ENCODE results near the gene AP2B1. TPM values are rescaled to one million over a fixed set of nuclear protein-coding genes. Genes with fewer than 3 reads are reported as not detected.

The AP2B1 gene
- total RNA-seq, 6 experiments from 2014 or later: 33.8 to 62.7 (median 40.8) TPM

DNA sequence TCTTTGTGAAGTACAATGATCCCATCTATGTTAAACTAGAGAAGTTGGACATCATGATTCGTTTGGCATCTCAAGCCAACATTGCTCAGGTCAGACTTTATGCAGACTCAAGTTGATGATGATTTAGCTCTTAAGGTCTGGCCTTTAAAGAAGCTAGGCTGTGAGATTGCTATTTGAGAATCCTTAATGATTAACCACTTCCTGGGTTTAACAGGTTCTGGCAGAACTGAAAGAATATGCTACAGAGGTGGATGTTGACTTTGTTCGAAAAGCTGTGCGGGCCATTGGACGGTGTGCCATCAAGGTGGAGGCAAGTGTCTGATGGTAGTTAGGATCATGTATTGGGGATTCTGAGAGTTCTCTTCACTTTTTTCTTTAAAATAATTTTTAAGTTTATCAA, 40.3 kb downstream of the AP2B1 start:
- TF ChIP-seq, protein P1, sequence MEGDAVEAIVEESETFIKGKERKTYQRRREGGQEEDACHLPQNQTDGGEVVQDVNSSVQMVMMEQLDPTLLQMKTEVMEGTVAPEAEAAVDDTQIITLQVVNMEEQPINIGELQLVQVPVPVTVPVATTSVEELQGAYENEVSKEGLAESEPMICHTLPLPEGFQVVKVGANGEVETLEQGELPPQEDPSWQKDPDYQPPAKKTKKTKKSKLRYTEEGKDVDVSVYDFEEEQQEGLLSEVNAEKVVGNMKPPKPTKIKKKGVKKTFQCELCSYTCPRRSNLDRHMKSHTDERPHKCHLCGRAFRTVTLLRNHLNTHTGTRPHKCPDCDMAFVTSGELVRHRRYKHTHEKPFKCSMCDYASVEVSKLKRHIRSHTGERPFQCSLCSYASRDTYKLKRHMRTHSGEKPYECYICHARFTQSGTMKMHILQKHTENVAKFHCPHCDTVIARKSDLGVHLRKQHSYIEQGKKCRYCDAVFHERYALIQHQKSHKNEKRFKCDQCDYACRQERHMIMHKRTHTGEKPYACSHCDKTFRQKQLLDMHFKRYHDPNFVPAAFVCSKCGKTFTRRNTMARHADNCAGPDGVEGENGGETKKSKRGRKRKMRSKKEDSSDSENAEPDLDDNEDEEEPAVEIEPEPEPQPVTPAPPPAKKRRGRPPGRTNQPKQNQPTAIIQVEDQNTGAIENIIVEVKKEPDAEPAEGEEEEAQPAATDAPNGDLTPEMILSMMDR (IDR thresholded peaks at IDR 0.05): no peak
- TF ChIP-seq POLR2A (IDR thresholded peaks at IDR 0.05): no peak
- H3K4me1 ChIP-seq: peaks cover 0 to 13% (median 0%) of the 10 kb centered on the region in 4 donors
- 66% methylated on average over 4 of the region's 4 CpGs for whole genome bisulfite sequencing (ENCODE audit: insufficient coverage, low coverage, low lambda C conversion rate, missing lambda C conversion rate)
- peak; percentile 51 to 79 (median 70) for ATAC-seq
- intact Hi-C loops (cut with DNase I): no loop called here
- H3K36me3 ChIP-seq: peaks cover 4 to 45% (median 6%) of the 10 kb centered on the region in 4 donors
- no peak overlapping the region for H3K27ac ChIP-seq
- H3K4me3 ChIP-seq: no peak overlapping the region
- H3K9me3 ChIP-seq: no peaks in the 10 kb centered on the region
- H3K27me3 ChIP-seq: no peaks in the 10 kb centered on the region
- no peak for DNase-seq

DNA sequence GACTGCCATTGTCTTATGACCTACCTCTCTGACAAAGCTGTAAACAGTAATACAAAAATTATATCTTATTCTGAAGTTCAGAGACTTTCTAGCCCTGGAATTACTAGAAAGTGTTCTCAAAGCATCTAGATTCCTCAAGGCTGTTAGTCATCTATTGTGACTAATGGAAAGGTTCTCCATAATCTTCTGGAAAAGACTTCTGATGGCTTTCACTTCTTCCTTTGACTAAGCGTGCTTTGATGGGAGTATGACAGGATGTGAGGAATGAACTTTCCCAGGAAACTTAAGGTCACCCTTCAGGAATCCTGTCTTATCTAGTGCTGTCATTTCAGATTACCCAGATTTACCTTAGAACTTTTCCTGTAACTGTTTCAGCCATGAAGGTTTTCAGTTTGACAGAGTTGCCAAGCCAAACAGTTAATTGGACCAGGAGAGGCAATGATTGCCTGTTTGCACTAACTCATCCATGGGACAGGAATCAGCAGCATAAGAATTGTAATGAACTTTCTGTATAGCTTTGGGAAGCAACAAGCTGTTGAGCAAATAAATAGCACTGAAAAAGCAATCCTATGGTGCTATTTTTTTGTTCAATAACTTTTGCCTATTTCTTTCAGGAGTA, 43.5 kb downstream of the AP2B1 start:
- H3K36me3 ChIP-seq: peaks cover 5 to 26% (median 7%) of the 10 kb centered on the region in 4 donors
- H3K27me3 ChIP-seq: no peaks in the 10 kb centered on the region
- intact Hi-C loops (cut with DNase I): no loop called here
- H3K4me3 ChIP-seq: no peak overlapping the region
- TF ChIP-seq POLR2A (IDR thresholded peaks at IDR 0.05): no peak
- TF ChIP-seq, protein P1 (IDR thresholded peaks at IDR 0.05): no peak
- no peak for DNase-seq
- peaks cover 0 to 13% (median 0%) of the 10 kb centered on the region in 4 donors for H3K4me1 ChIP-seq
- H3K27ac ChIP-seq: no peak overlapping the region
- H3K9me3 ChIP-seq: no peaks in the 10 kb centered on the region
- 60% methylated on average over 1 of the region's 1 CpG for WGBS (ENCODE audit: insufficient coverage, low coverage, low lambda C conversion rate, missing lambda C conversion rate)
- peak in 3 of 4 donors; percentile 25 to 72 (median 66) for ATAC-seq

DNA sequence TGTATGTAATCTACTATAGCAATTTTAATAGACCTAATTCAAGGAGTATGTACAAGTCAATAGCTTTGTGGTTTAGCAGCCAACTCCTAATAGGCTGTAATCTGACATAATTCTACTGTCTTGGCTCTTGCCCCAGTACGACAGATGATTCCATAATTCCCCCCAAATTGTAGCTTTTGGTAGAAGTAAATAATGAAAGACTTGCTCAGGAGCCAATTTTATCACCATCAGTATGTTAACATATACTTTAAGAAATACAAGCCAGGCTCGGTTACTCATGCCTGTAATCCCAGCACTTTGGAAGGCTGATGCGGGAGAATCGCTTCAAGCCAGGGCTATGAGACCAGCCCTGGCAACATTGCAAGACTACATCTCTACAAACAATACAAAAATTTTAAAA, 53.9 kb downstream of the AP2B1 start:
- whole genome bisulfite sequencing (ENCODE audit: insufficient coverage, low coverage, low lambda C conversion rate, missing lambda C conversion rate): 94% methylated on average over 4 of the region's 4 CpGs
- intact Hi-C loops (cut with DNase I): no loop called here
- peaks cover 0 to 72% (median 13%) of the 10 kb centered on the region in 4 donors for H3K36me3 ChIP-seq

DNA sequence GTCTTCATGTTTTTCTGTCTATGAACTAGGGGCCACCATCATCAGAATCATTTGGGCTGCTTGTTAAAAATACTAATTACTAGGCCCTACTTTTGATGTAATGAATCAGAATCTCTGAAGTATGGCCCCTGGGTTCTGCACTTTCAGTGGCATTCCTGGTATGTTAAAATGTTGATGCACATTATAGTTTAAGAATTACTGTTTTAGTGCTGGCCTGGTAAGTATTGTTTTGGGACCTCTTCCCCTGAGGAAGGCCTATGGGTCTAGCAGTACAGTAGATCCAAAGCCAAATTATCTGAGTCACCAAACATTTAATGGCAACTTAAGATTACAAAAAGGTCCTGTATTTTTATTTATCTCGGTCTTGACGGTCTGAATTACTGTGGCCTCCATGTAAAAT, 58.8 kb downstream of the AP2B1 start:
- H3K4me3 ChIP-seq: no peak overlapping the region
- H3K4me1 ChIP-seq: no peaks in the 10 kb centered on the region
- H3K27ac ChIP-seq: no peak overlapping the region
- H3K9me3 ChIP-seq: no peaks in the 10 kb centered on the region
- TF ChIP-seq, protein P1 (IDR thresholded peaks at IDR 0.05): no peak
- TF ChIP-seq POLR2A (IDR thresholded peaks at IDR 0.05): no peak
- H3K36me3 ChIP-seq: peaks cover 0 to 40% (median 4%) of the 10 kb centered on the region in 4 donors
- H3K27me3 ChIP-seq: no peaks in the 10 kb centered on the region
- DNase-seq (no peak), ATAC-seq (no peak)
- WGBS (ENCODE audit: insufficient coverage, low coverage, low lambda C conversion rate, missing lambda C conversion rate): no CpG with 5 or more reads among the region's 2 CpGs
- intact Hi-C loops (cut with DNase I): no loop called here

More for the DNA sequence above, 53.9 kb downstream of the AP2B1 start:
- ATAC-seq (no peak), DNase-seq (no peak)
- Histone ChIP-seq H3K4me1 (no peaks in the 10 kb centered on the region), H3K4me3 (no peak overlapping the region), H3K27me3 (no peaks in the 10 kb centered on the region), H3K27ac (no peak overlapping the region), H3K9me3 (no peaks in the 10 kb centered on the region)
- TF ChIP-seq, protein P1 (IDR thresholded peaks at IDR 0.05): no peak
- no peak for TF ChIP-seq POLR2A (IDR thresholded peaks at IDR 0.05)

Measured in right lobe of liver (tissue), 6 donors.